OCI-M1 (cell line): ENCODE measurements around the gene NOS3.

Experiments used
- DNase-seq: peaks from one replicate; lab custom pipeline; 2025; lab: John Stamatoyannopoulos, UW

NOS3 gene

DNA sequence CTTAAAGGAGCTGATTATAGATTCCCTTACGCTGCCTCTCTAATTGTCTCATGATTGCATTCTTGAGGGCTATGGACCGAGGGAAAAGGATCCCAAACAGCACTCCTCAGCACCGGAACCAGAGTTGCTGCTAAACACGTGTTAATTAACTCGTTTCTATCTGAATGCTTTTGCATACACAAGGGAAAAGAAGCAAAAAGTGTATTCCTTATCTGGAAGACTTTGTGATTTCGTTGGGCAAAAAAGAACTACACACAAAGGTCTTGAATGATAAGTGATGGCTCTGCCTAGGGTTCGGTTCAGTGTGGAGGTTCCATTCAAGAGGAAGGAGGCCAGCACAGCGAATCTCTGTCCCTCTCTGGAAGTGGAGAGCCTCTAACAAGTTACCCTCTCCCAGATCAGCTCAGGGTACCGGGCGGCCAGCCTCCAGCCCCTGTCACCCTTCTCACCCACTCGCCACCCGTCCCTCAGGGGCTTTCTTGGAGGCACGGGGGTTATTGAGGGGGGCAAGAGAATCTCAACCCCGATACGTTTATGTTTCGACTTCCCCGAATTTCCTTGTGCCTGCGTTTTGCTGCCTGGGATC lies 68.1 kb downstream of the NOS3 start:
- peak; percentile 68 for DNase-seq

DNA sequence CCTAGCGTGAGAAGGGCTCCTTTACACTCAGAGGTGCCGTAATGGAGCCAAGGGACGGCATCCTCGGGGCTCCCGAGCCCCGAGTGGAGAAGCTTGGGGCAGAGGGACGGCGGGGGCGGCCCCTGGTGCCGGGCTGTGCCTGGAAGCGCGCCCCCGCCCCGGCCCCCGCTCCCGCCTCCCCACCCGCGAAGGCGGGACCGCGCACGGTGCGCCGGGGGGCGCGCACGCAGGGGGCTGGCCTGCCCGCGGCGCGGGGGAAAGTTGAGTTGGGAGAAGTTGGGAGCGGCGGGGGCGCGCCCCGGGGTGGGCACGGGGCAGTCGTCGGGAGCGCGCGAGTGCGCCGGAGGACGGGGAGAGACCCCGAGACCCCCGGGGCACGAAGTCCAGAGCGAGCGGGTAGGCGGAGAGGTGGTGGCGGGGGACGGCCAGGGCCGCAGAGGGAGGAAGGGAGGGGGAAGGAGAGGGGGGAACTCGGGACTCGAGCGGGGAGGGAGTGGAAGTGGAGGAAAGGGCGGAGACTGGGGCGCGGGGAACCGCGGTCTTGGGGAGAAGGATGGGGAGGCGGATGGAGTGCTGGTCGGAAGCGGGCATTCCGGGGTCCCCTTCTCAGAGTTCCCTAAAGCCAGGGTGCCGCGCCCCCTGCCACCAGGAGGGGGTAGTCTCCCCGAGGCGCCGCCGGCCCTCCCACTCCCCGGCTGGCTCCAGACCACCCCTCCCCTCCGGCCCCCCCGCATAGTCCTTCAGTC lies 68.7 kb downstream of the NOS3 start, which contains the start of gene SLC4A2:
TSS of gene SLC4A2 (plus strand) at position 223 of the 746 bp plus-strand sequence. CDS start 2,399 bp downstream, outside the sequence.
- DNase-seq, result peak; percentile 72

DNA sequence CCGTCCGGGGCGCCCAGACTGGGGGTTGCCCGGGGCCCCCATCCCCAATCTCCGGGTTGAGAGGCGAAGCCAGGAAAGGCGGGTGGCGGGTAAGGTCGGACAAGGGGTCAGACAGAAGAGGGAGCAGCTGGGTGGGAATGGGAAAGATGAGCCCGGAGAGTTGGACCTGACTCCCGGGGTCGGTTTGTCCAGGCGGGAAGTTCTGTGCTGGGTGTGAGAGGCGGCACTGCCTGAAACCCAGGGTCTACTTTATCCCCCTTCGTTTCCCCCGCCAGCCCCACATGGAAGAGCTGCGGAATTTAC lies 69.2 kb downstream of the NOS3 start:
- DNase-seq, result no peak

DNA sequence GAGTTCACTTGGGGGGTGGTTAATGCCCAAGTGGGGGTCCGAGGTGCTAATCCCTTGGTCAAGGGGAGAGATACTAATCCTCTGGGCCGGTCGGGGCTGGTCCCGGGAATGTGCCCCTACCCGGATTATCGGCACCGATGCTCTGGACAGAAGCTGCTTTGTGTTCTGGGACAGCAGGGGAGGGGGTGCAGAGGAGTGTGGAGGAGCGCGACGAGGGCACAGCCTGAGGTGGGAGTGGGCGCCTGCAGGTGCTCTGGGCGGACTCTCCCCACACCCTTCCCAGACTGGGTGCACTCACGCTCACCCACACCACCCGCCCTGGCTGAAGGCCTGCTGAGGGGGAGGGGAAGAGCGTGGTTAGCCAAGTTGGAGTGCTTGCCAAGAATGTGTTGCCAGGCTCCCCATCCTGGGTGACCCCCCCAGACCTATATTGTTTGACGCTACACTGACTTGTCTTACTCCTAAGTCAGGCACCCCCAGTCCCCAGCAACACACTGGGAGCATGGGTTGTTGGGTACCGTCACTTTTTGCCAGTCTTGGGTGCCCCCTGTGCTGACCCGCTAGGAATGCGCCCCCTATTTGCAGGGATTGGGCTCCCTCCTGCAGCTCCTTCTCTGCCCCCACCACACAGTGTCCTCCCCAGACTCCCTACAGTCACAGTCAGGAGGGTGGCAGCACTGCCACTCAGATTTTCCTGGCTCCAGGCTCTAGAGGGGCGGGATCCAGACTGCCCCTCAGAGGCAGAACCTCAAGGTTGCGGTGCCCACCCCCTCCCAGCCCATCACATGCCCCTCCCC lies 69.8 kb downstream of the NOS3 start:
- peak; percentile 15 for DNase-seq

DNA sequence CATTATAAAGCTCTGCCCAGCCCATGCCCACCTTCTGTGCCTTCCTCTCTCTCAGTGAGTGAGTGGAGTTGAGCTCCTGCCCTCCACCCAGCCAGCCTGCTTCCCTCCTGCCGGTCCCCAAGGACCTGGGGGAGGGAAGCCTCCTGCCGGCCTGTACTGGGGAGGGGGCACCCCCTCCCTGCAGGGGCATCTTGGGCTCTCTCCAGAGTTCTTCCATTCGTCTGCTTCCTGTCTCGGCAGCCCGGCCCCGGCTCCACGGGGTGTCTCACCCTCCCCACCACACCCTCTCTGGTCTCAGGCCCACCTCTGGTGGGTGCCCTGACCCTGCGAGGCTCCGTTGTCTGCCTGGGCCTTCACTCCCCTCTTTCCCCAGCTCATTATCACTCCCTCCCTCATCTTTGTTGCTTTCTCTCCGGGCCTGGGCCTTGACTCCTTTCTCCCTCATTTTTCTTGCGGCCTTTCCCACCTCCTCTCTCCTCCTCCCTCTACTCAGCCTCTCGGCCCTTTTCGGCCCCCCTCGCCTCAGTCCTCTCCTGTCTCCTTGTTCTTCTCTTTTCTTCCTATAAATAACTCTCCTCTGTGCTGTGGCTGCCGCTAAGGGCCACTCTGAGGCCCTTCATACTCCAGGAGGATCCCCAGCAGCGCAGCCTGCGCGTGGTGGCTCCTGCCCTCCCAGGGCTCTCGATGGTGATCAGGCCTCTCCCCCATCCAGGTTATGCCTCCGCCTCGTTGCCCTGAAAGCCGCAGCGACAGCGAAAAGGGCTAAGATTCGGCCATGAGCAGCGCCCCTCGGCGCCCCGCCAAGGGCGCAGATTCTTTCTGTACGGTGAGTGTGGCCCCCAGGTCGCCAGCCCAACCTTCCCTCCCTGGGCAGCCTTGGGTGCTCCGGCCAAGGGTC lies 70.6 kb downstream of the NOS3 start:
- no peak for DNase-seq

DNA sequence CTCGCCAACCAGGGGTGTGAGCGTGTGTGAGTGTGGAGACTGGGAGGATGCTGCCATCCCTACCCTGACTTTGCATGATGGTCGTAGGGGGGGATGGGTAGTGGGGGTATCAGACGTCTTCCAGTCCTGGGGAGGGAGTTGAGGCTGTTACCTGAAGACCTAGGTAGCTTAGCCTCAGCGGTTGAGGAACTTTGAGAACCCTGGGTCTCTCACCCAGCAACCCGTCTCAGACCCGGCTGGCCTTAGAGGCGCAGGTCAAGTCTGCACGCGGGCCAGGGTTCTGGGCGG lies 71.2 kb downstream of the NOS3 start:
- no peak for DNase-seq

DNA sequence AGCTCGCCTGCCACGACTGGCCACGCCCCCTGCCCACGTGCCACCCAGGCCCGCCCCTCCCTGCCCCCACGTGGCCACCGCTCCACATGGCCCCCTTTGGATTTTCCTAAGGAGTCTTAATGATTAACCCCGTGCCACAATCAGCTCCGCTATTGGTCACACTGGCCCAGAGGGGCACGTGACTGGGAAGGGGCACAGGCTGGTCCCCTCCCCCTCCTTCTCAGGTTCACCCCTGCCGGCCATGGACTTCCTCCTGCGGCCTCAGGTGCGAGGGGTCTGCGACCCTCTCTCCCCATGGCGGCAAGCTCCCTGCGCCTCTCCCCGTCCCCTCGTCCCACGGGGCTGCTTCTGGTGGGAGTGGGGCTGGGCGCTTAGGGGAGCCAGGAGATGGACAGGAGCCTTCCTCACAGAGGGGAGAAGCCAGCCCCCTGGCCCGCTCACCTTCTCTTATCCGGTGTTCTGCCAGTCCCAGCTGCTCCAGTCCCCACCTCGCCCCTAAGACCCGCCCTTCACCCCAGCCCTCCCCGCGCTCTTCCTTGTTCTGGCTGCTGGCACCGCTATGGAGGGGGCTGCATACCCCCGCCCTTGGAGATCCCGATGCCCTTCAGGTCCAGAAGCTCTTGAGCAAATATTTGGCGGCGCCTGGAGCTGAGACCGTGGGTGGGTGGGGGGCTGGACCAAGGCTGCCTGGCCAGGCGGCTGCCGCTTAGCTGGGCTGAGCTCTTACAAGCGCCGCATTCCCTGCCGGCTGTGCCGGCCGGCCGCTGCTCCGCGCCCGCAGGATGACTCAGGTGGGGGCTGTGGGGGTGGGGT lies 71.8 kb downstream of the NOS3 start:
- no peak for DNase-seq

DNA sequence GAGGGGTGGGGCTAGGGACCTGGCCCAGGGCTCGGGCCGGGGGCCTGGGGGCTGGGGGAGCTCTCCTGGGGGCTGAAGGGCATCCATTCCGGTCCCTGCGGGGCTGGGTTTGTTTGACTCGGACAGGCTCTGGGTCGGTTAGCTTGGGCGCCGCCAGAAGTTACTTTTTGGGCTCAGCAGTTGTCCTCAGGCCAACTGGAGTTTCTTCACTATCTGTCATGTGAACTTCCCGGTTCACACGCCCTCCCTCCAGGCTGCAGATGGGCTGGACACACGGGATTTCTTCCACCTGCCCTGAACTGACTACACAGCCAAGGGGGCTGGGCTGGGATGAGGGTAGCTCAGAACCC lies 72.4 kb downstream of the NOS3 start:
- no peak for DNase-seq
